Measurements from ENCODE around the gene SENP1.

Gene SENP1

GRCh38 chr12:48054955-48055821 lies 50.7 kb downstream of the SENP1 start:
- no peak overlapping the region for H3K4me3 ChIP-seq (ENCODE audit: insufficient read depth in 1 of 2, low read depth in 1 of 2, low read length in 2 of 2)
- H3K14ac ChIP-seq (ENCODE audit: low read length in 2 of 2), result no peak overlapping the region
- no peak overlapping the region for H3K18ac ChIP-seq (ENCODE audit: low read depth in 1 of 2, low read length in 2 of 2)
- H3K79me1 ChIP-seq (replicated peaks; ENCODE audit: low read length, poor library complexity, severe bottlenecking), result peaks cover 1% of the 10 kb centered on the region
- H3K9ac ChIP-seq (ENCODE audit: low read length), result no peak overlapping the region
- H3K27ac ChIP-seq (ENCODE audit: low read length, poor library complexity, severe bottlenecking), result no peak overlapping the region
- H3K4ac ChIP-seq (ENCODE audit: low read depth in 1 of 2, low read length in 2 of 2), result no peak overlapping the region
- H3K9me3 ChIP-seq (ENCODE audit: control insufficient read depth, low read length), result peaks cover 10% of the 10 kb centered on the region
- H2AFZ ChIP-seq (ENCODE audit: low read depth, low read length), result no peak overlapping the region
- no peak overlapping the region for H2BK120ac ChIP-seq (ENCODE audit: low read depth, low read length)
- H2AK5ac ChIP-seq (ENCODE audit: low read length, severe bottlenecking), result no peak overlapping the region
- H3K4me1 ChIP-seq (ENCODE audit: control insufficient read depth, insufficient read depth, low read depth, low read length), result no peaks in the 10 kb centered on the region
- no peak overlapping the region for H2BK15ac ChIP-seq (ENCODE audit: low read depth, poor library complexity, severe bottlenecking)
- no peak overlapping the region for H2BK12ac ChIP-seq (ENCODE audit: low read length in 2 of 2)
- H3K36me3 ChIP-seq (ENCODE audit: control insufficient read depth in 1 of 2, insufficient read depth in 2 of 2, low read depth in 1 of 2, low read length in 2 of 2), result peaks cover 0 to 36% of the 10 kb centered on the region in 2 experiments
- 98% methylated on average over 10 of the region's 12 CpGs for WGBS
- H3K23ac ChIP-seq (ENCODE audit: low read length in 2 of 2), result no peak overlapping the region
- H4K91ac ChIP-seq (ENCODE audit: low read length), result no peak overlapping the region
- H2BK5ac ChIP-seq (ENCODE audit: low read depth, low read length, poor library complexity, severe bottlenecking), result no peak overlapping the region
- H4K8ac ChIP-seq (ENCODE audit: low read length), result no peak overlapping the region
- no peak for DNase-seq
- H3K27me3 ChIP-seq (ENCODE audit: control insufficient read depth in 1 of 2, insufficient read depth in 1 of 2, low read length in 2 of 2), result no peaks in the 10 kb centered on the region
- H3K4me2 ChIP-seq (ENCODE audit: low read length, poor library complexity, severe bottlenecking), result no peak overlapping the region

- H2AK5ac ChIP-seq (ENCODE audit: low read length, severe bottlenecking), result no peak overlapping the region
- WGBS, result 78% methylated on average over 1 of the region's 4 CpGs
- no peak for DNase-seq
- peaks cover 7% of the 10 kb centered on the region for H3K9me3 ChIP-seq (ENCODE audit: control insufficient read depth, low read length)
- no peak overlapping the region for H3K14ac ChIP-seq (ENCODE audit: low read length in 2 of 2)
- no peak overlapping the region for H4K8ac ChIP-seq (ENCODE audit: low read length)
- H3K79me1 ChIP-seq (replicated peaks; ENCODE audit: low read length, poor library complexity, severe bottlenecking), result peaks cover 1% of the 10 kb centered on the region
- H2BK15ac ChIP-seq (ENCODE audit: low read depth, poor library complexity, severe bottlenecking), result no peak overlapping the region
- no peak overlapping the region for H3K4me3 ChIP-seq (ENCODE audit: insufficient read depth in 1 of 2, low read depth in 1 of 2, low read length in 2 of 2)
- H3K36me3 ChIP-seq (ENCODE audit: control insufficient read depth in 1 of 2, insufficient read depth in 2 of 2, low read depth in 1 of 2, low read length in 2 of 2), result peaks cover 0 to 36% of the 10 kb centered on the region in 2 experiments
- no peaks in the 10 kb centered on the region for H3K4me1 ChIP-seq (ENCODE audit: control insufficient read depth, insufficient read depth, low read depth, low read length)
- H3K23ac ChIP-seq (ENCODE audit: low read length in 2 of 2), result no peak overlapping the region
- H2AFZ ChIP-seq (ENCODE audit: low read depth, low read length), result no peak overlapping the region
- no peak overlapping the region for H2BK120ac ChIP-seq (ENCODE audit: low read depth, low read length)
- H3K4me2 ChIP-seq (ENCODE audit: low read length, poor library complexity, severe bottlenecking), result no peak overlapping the region
- no peak overlapping the region for H3K18ac ChIP-seq (ENCODE audit: low read depth in 1 of 2, low read length in 2 of 2)
- no peak overlapping the region for H3K27ac ChIP-seq (ENCODE audit: low read length, poor library complexity, severe bottlenecking)
- no peak overlapping the region for H2BK12ac ChIP-seq (ENCODE audit: low read length in 2 of 2)
- no peaks in the 10 kb centered on the region for H3K27me3 ChIP-seq (ENCODE audit: control insufficient read depth in 1 of 2, insufficient read depth in 1 of 2, low read length in 2 of 2)
- no peak overlapping the region for H3K9ac ChIP-seq (ENCODE audit: low read length)
- H2BK5ac ChIP-seq (ENCODE audit: low read depth, low read length, poor library complexity, severe bottlenecking), result no peak overlapping the region
- no peak overlapping the region for H4K91ac ChIP-seq (ENCODE audit: low read length)
- H3K4ac ChIP-seq (ENCODE audit: low read depth in 1 of 2, low read length in 2 of 2), result no peak overlapping the region
Observed at GRCh38 chr12:48053883-48054282, 52.0 kb downstream of the SENP1 start.

GRCh38 chr12:48053122-48053521 lies 52.8 kb downstream of the SENP1 start:
- no peak overlapping the region for H2AK5ac ChIP-seq (ENCODE audit: low read length, severe bottlenecking)
- no peaks in the 10 kb centered on the region for H3K9me3 ChIP-seq (ENCODE audit: control insufficient read depth, low read length)
- no peak overlapping the region for H3K4me2 ChIP-seq (ENCODE audit: low read length, poor library complexity, severe bottlenecking)
- H3K14ac ChIP-seq (ENCODE audit: low read length in 2 of 2), result no peak overlapping the region
- H2BK120ac ChIP-seq (ENCODE audit: low read depth, low read length), result no peak overlapping the region
- H3K27ac ChIP-seq (ENCODE audit: low read length, poor library complexity, severe bottlenecking), result no peak overlapping the region
- H3K23ac ChIP-seq (ENCODE audit: low read length in 2 of 2), result no peak overlapping the region
- no peak overlapping the region for H3K18ac ChIP-seq (ENCODE audit: low read depth in 1 of 2, low read length in 2 of 2)
- H2AFZ ChIP-seq (ENCODE audit: low read depth, low read length), result no peak overlapping the region
- no peak overlapping the region for H4K8ac ChIP-seq (ENCODE audit: low read length)
- H3K36me3 ChIP-seq (ENCODE audit: control insufficient read depth in 1 of 2, insufficient read depth in 2 of 2, low read depth in 1 of 2, low read length in 2 of 2), result peaks cover 0 to 36% of the 10 kb centered on the region in 2 experiments
- DNase-seq, result no peak
- no peak overlapping the region for H3K9ac ChIP-seq (ENCODE audit: low read length)
- no peak overlapping the region for H2BK5ac ChIP-seq (ENCODE audit: low read depth, low read length, poor library complexity, severe bottlenecking)
- no peak overlapping the region for H3K4ac ChIP-seq (ENCODE audit: low read depth in 1 of 2, low read length in 2 of 2)
- H3K4me1 ChIP-seq (ENCODE audit: control insufficient read depth, insufficient read depth, low read depth, low read length), result no peaks in the 10 kb centered on the region
- H2BK15ac ChIP-seq (ENCODE audit: low read depth, poor library complexity, severe bottlenecking), result no peak overlapping the region
- H3K27me3 ChIP-seq (ENCODE audit: control insufficient read depth in 1 of 2, insufficient read depth in 1 of 2, low read length in 2 of 2), result no peaks in the 10 kb centered on the region
- no peak overlapping the region for H4K91ac ChIP-seq (ENCODE audit: low read length)
- H2BK12ac ChIP-seq (ENCODE audit: low read length in 2 of 2), result no peak overlapping the region
- H3K4me3 ChIP-seq (ENCODE audit: insufficient read depth in 1 of 2, low read depth in 1 of 2, low read length in 2 of 2), result no peak overlapping the region
- WGBS, result 94% methylated on average over 2 of the region's 3 CpGs
- H3K79me1 ChIP-seq (replicated peaks; ENCODE audit: low read length, poor library complexity, severe bottlenecking), result peaks cover 1% of the 10 kb centered on the region

GRCh38 chr12:48051681-48052080 lies 54.2 kb downstream of the SENP1 start:
- Histone ChIP-seq H2BK15ac (ENCODE audit: low read depth, poor library complexity, severe bottlenecking) (no peak overlapping the region), H2AFZ (ENCODE audit: low read depth, low read length) (no peak overlapping the region), H2AK5ac (ENCODE audit: low read length, severe bottlenecking) (no peak overlapping the region), H3K18ac (ENCODE audit: low read depth in 1 of 2, low read length in 2 of 2) (no peak overlapping the region), H3K9me3 (ENCODE audit: control insufficient read depth, low read length) (no peaks in the 10 kb centered on the region), H3K14ac (ENCODE audit: low read length in 2 of 2) (no peak overlapping the region), H2BK12ac (ENCODE audit: low read length in 2 of 2) (no peak overlapping the region), H4K8ac (ENCODE audit: low read length) (no peak overlapping the region), H3K23ac (ENCODE audit: low read length in 2 of 2) (no peak overlapping the region), H3K27me3 (ENCODE audit: control insufficient read depth in 1 of 2, insufficient read depth in 1 of 2, low read length in 2 of 2) (no peaks in the 10 kb centered on the region), H3K4me3 (ENCODE audit: insufficient read depth in 1 of 2, low read depth in 1 of 2, low read length in 2 of 2) (no peak overlapping the region), H4K91ac (ENCODE audit: low read length) (no peak overlapping the region), H3K9ac (ENCODE audit: low read length) (no peak overlapping the region), H3K4ac (ENCODE audit: low read depth in 1 of 2, low read length in 2 of 2) (no peak overlapping the region), H3K36me3 (ENCODE audit: control insufficient read depth in 1 of 2, insufficient read depth in 2 of 2, low read depth in 1 of 2, low read length in 2 of 2) (peaks cover 0 to 50% of the 10 kb centered on the region in 2 experiments), H3K79me1 (replicated peaks; ENCODE audit: low read length, poor library complexity, severe bottlenecking) (peaks cover 1% of the 10 kb centered on the region), H2BK5ac (ENCODE audit: low read depth, low read length, poor library complexity, severe bottlenecking) (no peak overlapping the region), H2BK120ac (ENCODE audit: low read depth, low read length) (no peak overlapping the region), H3K27ac (ENCODE audit: low read length, poor library complexity, severe bottlenecking) (no peak overlapping the region), H3K4me2 (ENCODE audit: low read length, poor library complexity, severe bottlenecking) (no peak overlapping the region), H3K4me1 (ENCODE audit: control insufficient read depth, insufficient read depth, low read depth, low read length) (no peaks in the 10 kb centered on the region)
- DNase-seq, result no peak
- 100% methylated on average over 1 of the region's 2 CpGs for WGBS

Data from mesenchymal stem cell (in vitro differentiated cells and primary cell).